GM18867 (cell line): ENCODE measurements around the gene TMC2.
"Not testable (repeated sequence)": the region's sequence is repeated elsewhere in the genome, so short reads cannot be mapped to it uniquely, and the experiment has no call there.

ENCODE experiments used
- ATAC-seq: cut with Tn5 transposase; IDR thresholded peaks from one replicate; pipeline ENCODE4 v1.9.1; 2021; ENCODE audit warnings: mild to moderate bottlenecking, moderate library complexity; ENCODE audit not compliant: unreplicated experiment

The TMC2 gene

DNA sequence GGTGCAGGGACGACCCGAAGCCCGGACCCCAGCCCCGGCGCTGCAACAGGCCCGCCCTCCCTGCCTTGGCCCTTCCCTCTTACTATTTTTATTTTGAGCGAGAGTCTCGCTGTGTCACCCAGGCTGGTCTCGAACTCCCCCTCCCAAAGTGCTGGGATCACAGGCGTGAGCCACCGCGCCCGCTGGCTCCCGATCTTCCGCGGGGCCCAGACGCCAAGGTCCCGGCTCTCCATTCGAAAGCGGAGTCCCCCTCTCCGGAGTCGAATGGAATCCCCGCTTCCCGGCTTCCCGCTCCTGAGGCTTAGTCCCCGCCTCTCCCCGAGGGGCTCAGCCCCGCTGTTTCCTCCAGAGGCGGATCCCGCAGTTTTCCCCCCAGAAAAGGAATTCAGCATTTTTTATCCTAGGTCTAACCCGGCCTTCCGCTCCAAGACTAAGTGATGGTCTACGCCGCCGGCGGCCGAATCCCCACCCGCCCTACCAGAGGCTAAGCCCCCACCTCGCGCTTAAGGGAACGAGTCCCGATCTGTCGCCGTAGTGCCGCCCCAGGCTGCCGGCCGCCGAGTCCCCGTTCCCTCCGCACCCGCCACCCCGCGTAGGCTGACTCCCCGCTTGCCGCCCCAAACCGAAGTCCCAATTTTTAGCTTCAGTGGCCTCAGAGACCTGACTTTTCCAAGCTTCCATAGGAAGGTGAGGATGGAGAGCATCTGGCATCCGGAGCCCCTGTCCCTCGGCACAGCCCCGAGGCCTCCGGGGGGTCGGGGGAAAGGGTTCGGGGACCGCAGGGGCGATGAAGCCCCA is 11.5 kb upstream of the TMC2 start:
- ATAC-seq, result no peak

DNA sequence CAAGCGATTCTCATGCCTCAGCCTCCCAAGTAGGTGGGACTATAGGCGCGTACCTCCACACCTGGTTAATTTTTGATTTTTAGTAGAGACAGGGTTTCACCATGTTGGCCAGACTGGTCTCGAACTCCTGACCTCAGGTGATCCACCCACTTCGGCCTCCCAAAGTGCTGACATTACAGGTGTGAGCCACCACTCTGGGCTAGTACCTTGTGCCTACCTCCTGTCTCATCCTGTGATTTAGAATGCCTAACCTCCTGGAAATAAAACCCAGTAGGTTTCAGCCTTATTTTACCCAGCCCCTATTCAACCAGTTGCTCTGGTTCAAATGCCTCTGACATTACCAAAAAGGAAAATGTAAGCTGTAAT is 10.2 kb upstream of the TMC2 start:
- ATAC-seq, result not testable (repeated sequence)

GRCh38 chr20:2527762-2528161 is 8.6 kb upstream of the TMC2 start:
- no peak for ATAC-seq

GRCh38 chr20:2528671-2529271 is 7.6 kb upstream of the TMC2 start:
- ATAC-seq, result no peak

- no peak for ATAC-seq
Observed at GRCh38 chr20:2533118-2533517, 3.3 kb upstream of the TMC2 start.

- no peak for ATAC-seq
Observed at GRCh38 chr20:2535711-2536559, 438 bp upstream of the TMC2 start.

DNA sequence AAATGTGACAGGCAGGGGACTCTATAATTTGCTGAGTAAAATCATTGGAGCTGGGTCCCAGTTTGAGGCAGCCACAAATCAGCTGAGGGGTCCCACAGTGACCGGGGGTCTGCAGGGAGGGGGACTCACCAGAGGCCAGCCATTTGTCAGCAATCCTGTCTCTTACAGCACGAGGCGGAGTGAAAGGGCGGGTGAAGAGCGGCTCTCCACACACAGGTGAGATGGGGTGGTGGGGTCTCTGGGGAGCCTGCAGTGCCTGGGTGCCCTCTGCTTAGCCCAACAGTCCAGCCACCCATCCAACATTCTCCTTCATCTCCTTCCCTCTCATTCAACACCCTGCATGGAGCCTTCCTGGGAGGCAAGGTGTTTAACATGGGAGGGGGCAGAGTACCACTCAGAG is 728 bp downstream of the TMC2 start:
- ATAC-seq, result no peak

GRCh38 chr20:2538356-2538755 is 2.0 kb downstream of the TMC2 start:
- no peak for ATAC-seq

- ATAC-seq, result no peak
Observed at GRCh38 chr20:2538931-2539720, 2.8 kb downstream of the TMC2 start.

- no peak for ATAC-seq
Observed at GRCh38 chr20:2541940-2542339, 5.6 kb downstream of the TMC2 start.

DNA sequence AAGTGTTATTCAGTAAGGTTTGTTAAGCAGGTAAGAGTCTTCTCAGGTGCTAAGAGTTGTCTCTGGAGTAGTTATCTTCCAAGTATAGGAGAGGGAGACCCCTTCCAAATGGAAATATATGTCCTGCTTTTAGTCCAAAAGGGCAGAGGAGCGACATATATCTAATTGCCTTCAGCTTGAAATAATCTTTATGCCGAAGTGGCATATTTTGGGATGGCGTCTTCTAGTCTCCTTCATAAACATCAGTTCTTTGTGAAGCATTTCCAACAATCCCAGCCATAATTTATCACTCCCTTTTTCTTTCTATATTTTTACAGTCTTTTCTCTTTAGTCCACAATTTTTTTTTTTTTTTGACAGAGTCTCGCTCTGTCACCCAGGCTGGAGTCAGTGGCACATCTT is 6.0 kb downstream of the TMC2 start:
- ATAC-seq, result no peak

DNA sequence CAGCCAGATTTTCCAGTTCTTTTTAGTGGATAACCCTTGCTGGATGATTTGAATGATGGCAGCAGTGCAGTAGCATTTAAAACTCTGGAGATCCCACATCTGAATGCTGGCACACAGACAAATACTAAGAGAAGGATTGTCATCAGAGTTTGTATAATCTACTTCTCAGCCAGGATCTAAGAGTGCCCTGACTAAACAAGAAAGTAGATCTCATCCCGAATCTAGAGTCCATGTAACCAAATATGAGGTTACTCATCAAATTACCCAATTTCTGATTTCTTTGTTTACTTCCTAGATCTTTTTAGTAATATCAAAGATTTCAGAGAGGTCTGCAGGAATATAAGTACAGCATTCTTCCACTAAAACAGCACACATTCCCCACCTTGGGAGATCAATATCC is 7.8 kb downstream of the TMC2 start:
- no peak for ATAC-seq

DNA sequence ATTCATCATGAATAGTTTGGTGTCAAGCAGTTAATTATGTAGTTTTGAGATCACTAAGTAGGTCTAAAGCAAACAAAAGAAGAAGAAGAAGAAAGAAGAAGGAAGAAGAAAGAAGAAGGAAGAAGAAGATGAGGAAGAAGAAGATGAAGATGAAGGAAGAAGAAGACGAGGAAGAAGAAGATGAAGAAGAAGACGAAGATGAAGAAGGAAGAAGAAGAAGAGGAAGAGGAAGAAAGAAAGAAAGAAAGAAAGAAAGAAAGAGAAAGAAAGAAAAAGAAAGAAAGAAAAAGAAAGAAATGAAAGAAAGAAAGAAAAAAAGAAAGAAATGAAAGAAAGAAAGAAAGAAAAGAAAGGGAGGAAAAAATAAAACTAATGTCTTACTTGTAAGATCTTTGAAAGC is 9.2 kb downstream of the TMC2 start:
- ATAC-seq, result no peak

GRCh38 chr20:2557873-2558580 is 21.7 kb downstream of the TMC2 start:
- ATAC-seq, result no peak

DNA sequence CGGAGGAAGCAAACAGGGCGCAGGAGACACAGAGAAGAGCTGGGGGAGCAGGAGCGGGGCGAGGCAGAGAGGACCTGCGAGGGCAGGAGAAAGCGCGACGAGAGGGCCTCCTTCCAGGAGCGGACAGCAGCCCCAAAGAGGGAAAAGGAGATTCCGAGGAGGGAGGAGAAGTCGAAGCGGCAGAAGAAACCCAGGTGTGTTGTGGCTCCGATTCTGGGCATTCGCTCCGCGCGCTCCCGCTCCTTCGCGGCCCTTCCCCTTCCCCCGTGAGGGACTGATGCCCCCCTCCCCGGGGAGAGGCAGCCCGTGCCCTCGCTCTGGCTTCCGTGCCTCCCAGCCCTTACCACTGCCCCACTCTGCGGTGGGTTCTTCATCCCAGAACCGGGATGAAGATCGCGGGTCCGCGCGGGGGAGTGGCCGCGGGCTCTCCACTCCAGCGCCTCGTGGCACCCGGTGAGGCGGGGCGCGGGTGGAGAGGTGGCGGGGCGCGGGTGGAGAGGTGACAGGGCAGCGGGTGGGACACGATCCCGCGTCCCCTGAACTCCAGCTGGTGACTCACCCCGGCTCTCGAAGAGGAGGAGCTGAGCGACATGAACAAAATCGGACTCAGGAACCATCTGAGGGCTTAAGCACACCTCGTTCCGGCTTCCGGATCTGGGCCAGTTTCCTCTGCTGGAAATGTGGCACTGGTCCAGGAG is 22.4 kb downstream of the TMC2 start:
- no peak for ATAC-seq

GRCh38 chr20:2559279-2559626 is 22.9 kb downstream of the TMC2 start:
- no peak for ATAC-seq

- no peak for ATAC-seq
Observed at GRCh38 chr20:2559651-2560050, 23.3 kb downstream of the TMC2 start.

DNA sequence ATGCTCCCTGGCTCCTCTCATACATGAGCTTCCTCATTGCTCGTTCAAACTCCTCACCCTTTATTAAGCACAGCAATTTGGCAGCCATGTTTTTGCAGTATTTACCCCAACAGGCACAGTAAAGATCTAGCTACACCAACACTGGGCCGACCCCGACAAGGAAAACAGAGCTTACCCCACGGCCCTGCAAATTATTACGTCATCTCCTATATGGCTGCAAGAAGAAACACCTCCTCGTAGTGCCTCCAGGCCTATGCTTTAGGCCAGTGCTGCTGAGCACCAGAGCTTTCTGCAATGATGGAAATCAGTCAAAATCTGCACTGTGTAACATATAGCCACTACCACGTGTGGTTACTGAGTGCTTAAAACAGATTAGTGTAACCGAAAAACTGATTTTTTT is 26.7 kb downstream of the TMC2 start:
- ATAC-seq, result no peak

- ATAC-seq, result no peak
Observed at GRCh38 chr20:2564406-2564805, 28.0 kb downstream of the TMC2 start.

DNA sequence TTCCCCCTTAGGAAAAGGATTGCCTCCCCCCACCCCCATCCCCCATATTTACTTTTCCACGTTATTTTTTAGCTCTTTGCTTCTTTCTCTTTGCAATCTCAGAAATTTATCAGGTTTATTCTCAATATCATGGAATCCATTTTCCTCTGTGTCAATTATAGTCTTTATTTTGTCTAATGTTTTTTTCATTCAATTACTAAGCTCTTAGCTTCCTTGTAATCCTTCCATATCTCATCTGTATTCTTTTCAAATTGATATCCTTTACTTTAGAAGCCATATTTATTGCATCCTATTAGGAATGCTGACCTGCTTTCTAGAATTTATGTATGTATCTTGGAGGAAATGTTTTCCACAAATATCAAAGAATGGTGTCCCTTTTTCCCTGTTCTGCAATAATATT is 39.3 kb downstream of the TMC2 start:
- ATAC-seq, result no peak
